GM19395 (cell line): ENCODE measurements around the gene NTSR1.

Experiments
- ATAC-seq: cut with Tn5 transposase; IDR thresholded peaks from one replicate; pipeline ENCODE4 v1.9.1; 2021; ENCODE audit warnings: mild to moderate bottlenecking, moderate library complexity; ENCODE audit not compliant: unreplicated experiment

The NTSR1 gene

GRCh38 chr20:62811720-62812119, 103.1 kb downstream of the NTSR1 start:
- ATAC-seq: no peak
